Measurements from ENCODE around the gene ODF2L. TPM values are rescaled to one million over a fixed set of nuclear protein-coding genes. Genes with fewer than 3 reads are reported as not detected.
A peak's percentile ranks its signal among the peaks of the same experiment; 100 is the strongest.

The ODF2L gene
- total RNA-seq, 1 experiment from 2014 or later = 33.6 TPM

- no peak overlapping the region for H2AFZ ChIP-seq
- H3K9me2 ChIP-seq (ENCODE audit: insufficient read depth) = no peaks in the 10 kb centered on the region
- H3K4me1 ChIP-seq (replicated peaks; ENCODE audit: insufficient read depth) = peaks cover 9% of the 10 kb centered on the region
- no peak for TF ChIP-seq EZH2 (IDR thresholded peaks at IDR 0.05; ENCODE audit: low read depth)
- TF ChIP-seq CTCF (conservative IDR thresholded peaks at IDR 0.05) = no peak
- DNase-seq = no peak
- no peaks in the 10 kb centered on the region for H3K9me3 ChIP-seq (ENCODE audit: insufficient read depth, low read depth)
- H4K20me1 ChIP-seq (ENCODE audit: insufficient read depth) = no peaks in the 10 kb centered on the region
- CTCF ChIA-PET = interaction anchor here (0.6 kb wide), 1 partner anchor 23 kb away, joined by 3 read pairs; no protein-coding TSS in a partner anchor
- no peak overlapping the region for H3K4me2 ChIP-seq
- H3K27me3 ChIP-seq (ENCODE audit: insufficient read depth, low read depth) = no peaks in the 10 kb centered on the region
- intact Hi-C loops (cut with micrococcal nuclease; ENCODE audit: unreplicated experiment) = no loop called here
- POLR2A ChIA-PET (ENCODE audit: unreplicated experiment) = no interaction called here
- no peak overlapping the region for H3K4me3 ChIP-seq
- H3F3A ChIP-seq (ENCODE audit: insufficient read depth, low read depth) = no peaks in the 10 kb centered on the region
- H3K79me2 ChIP-seq (ENCODE audit: low read depth) = no peaks in the 10 kb centered on the region
- H3K36me3 ChIP-seq (ENCODE audit: low read depth) = no peaks in the 10 kb centered on the region
- no TSS peak for BruUV-seq (replicated peaks)
- no peak overlapping the region for H3K27ac ChIP-seq
These were observed 14.8 kb upstream of the ODF2L start for GRCh38 chr1:86410879-86411278.

GRCh38 chr1:86409416-86410021 is 13.4 kb upstream of the ODF2L start:
- BruUV-seq (replicated peaks) = no TSS peak
- Histone ChIP-seq H3K9me3 (ENCODE audit: insufficient read depth, low read depth) (no peaks in the 10 kb centered on the region), H3K27me3 (ENCODE audit: insufficient read depth, low read depth) (no peaks in the 10 kb centered on the region), H2AFZ (no peak overlapping the region), H3K4me1 (replicated peaks; ENCODE audit: insufficient read depth) (peaks cover 9% of the 10 kb centered on the region), H3K36me3 (ENCODE audit: low read depth) (no peaks in the 10 kb centered on the region), H3K27ac (no peak overlapping the region), H3K4me3 (no peak overlapping the region), H3K9me2 (ENCODE audit: insufficient read depth) (no peaks in the 10 kb centered on the region), H3K4me2 (no peak overlapping the region), H3K79me2 (ENCODE audit: low read depth) (no peaks in the 10 kb centered on the region), H4K20me1 (ENCODE audit: insufficient read depth) (no peaks in the 10 kb centered on the region), H3F3A (ENCODE audit: insufficient read depth, low read depth) (no peaks in the 10 kb centered on the region)
- CTCF ChIA-PET = no interaction called here
- intact Hi-C loops (cut with micrococcal nuclease; ENCODE audit: unreplicated experiment) = no loop called here
- DNase-seq = no peak
- TF ChIP-seq EZH2 (IDR thresholded peaks at IDR 0.05; ENCODE audit: low read depth) (no peak), CTCF (conservative IDR thresholded peaks at IDR 0.05) (no peak)
- POLR2A ChIA-PET (ENCODE audit: unreplicated experiment) = no interaction called here

- Histone ChIP-seq H3K27me3 (ENCODE audit: insufficient read depth, low read depth) (no peaks in the 10 kb centered on the region), H3K79me2 (ENCODE audit: low read depth) (peaks cover 42% of the 10 kb centered on the region), H3K4me1 (replicated peaks; ENCODE audit: insufficient read depth) (peaks cover 8% of the 10 kb centered on the region; the same call in 1 of the 2 replicates), H3K9me3 (ENCODE audit: insufficient read depth, low read depth) (no peaks in the 10 kb centered on the region), H3K9me2 (ENCODE audit: insufficient read depth) (no peaks in the 10 kb centered on the region), H3K27ac (peak overlapping the region; percentile 71), H4K20me1 (ENCODE audit: insufficient read depth) (no peaks in the 10 kb centered on the region), H3F3A (ENCODE audit: insufficient read depth, low read depth) (no peaks in the 10 kb centered on the region), H3K4me2 (peak overlapping the region; percentile 90), H3K36me3 (ENCODE audit: low read depth) (no peaks in the 10 kb centered on the region), H2AFZ (peak overlapping the region; percentile 95), H3K4me3 (peak overlapping the region; percentile 67)
- intact Hi-C loops (cut with micrococcal nuclease; ENCODE audit: unreplicated experiment) = no loop called here
- ChIA-PET POLR2A (ENCODE audit: unreplicated experiment) (interaction anchor here (0.5 to 1.0 kb wide), 6 partner anchors 12 to 812 kb away, joined by 3 to 8 read pairs (median 5); partner anchors contain the start of gene SH3GLB1), CTCF (interaction anchor here (0.6 to 1.1 kb wide), 3 partner anchors 17 to 1099 kb away, joined by 3 read pairs; no protein-coding TSS in a partner anchor)
- no peak for DNase-seq
- no peak for TF ChIP-seq EZH2 (IDR thresholded peaks at IDR 0.05; ENCODE audit: low read depth)
- TF ChIP-seq CTCF (conservative IDR thresholded peaks at IDR 0.05) = no peak
- TSS peak; percentile 36 for BruUV-seq (replicated peaks)
These were observed 371 bp upstream of the ODF2L start for GRCh38 chr1:86396498-86396890.

All from PC-9 (cell line).